Effector memory CD4-positive, alpha-beta T cell (primary cell): Measurements from ENCODE around the gene RBBP8.

Source experiments
- DNase-seq, 3 donors: peaks; one replicate each; pipeline ENCODE4 v3.0.0-alpha.2; 2020
- H3K27ac ChIP-seq: 2 replicates; pipeline ENCODE4 v1.7.0; 2013; ENCODE audit warnings: mild to moderate bottlenecking, low read length, moderate library complexity; ENCODE audit not compliant: insufficient read depth, poor library complexity, severe bottlenecking
- H3K27me3 ChIP-seq: replicated peaks from 2 replicates; pipeline ENCODE4 v1.7.0; 2013; ENCODE audit warnings: mild to moderate bottlenecking, low read length; ENCODE audit not compliant: insufficient read depth, control insufficient read depth, poor library complexity, severe bottlenecking
- H3K36me3 ChIP-seq: 2 replicates; pipeline ENCODE4 v1.7.0; 2013; ENCODE audit warnings: mild to moderate bottlenecking, low read length, moderate library complexity; ENCODE audit not compliant: control insufficient read depth, insufficient read depth
- H3K4me1 ChIP-seq: 2 replicates; pipeline ENCODE4 v1.7.0; 2013; ENCODE audit warnings: low read length, mild to moderate bottlenecking; ENCODE audit not compliant: control insufficient read depth, insufficient read depth, poor library complexity, severe bottlenecking
- H3K4me3 ChIP-seq: 2 replicates; pipeline ENCODE4 v1.7.0; 2013; ENCODE audit warnings: low read length, low read depth, mild to moderate bottlenecking; ENCODE audit not compliant: insufficient read depth, poor library complexity, severe bottlenecking
- H3K9me3 ChIP-seq: 2 replicates; pipeline ENCODE4 v1.7.0; 2013; ENCODE audit warnings: mild to moderate bottlenecking, low read length, moderate library complexity; ENCODE audit not compliant: control insufficient read depth

Gene RBBP8

GRCh38 chr18:23067236-23067635 lies 134.1 kb downstream of the RBBP8 start:
- no peaks in the 10 kb centered on the region for H3K36me3 ChIP-seq
- peaks cover 33% of the 10 kb centered on the region for H3K4me1 ChIP-seq
- H3K27me3 ChIP-seq, result no peaks in the 10 kb centered on the region
- H3K4me3 ChIP-seq, result no peak overlapping the region
- no peaks in the 10 kb centered on the region for H3K9me3 ChIP-seq
- no peak for DNase-seq
- no peak overlapping the region for H3K27ac ChIP-seq

GRCh38 chr18:23068011-23068410 lies 134.9 kb downstream of the RBBP8 start:
- H3K4me1 ChIP-seq, result peaks cover 39% of the 10 kb centered on the region
- no peaks in the 10 kb centered on the region for H3K36me3 ChIP-seq
- H3K9me3 ChIP-seq, result no peaks in the 10 kb centered on the region
- no peak overlapping the region for H3K27ac ChIP-seq
- DNase-seq, result no peak
- no peak overlapping the region for H3K4me3 ChIP-seq
- no peaks in the 10 kb centered on the region for H3K27me3 ChIP-seq

- Histone ChIP-seq H3K36me3 (no peaks in the 10 kb centered on the region), H3K9me3 (no peaks in the 10 kb centered on the region), H3K27me3 (no peaks in the 10 kb centered on the region), H3K4me3 (no peak overlapping the region), H3K4me1 (peaks cover 43% of the 10 kb centered on the region), H3K27ac (no peak overlapping the region)
- no peak for DNase-seq
Observed at GRCh38 chr18:23068570-23069310, 135.6 kb downstream of the RBBP8 start.

GRCh38 chr18:23069481-23069880 lies 136.4 kb downstream of the RBBP8 start:
- H3K4me1 ChIP-seq, result peaks cover 43% of the 10 kb centered on the region
- H3K27ac ChIP-seq, result no peak overlapping the region
- no peaks in the 10 kb centered on the region for H3K9me3 ChIP-seq
- no peaks in the 10 kb centered on the region for H3K27me3 ChIP-seq
- DNase-seq, result peak in 2 of 3 donors; percentile 19 to 21
- no peaks in the 10 kb centered on the region for H3K36me3 ChIP-seq
- no peak overlapping the region for H3K4me3 ChIP-seq

GRCh38 chr18:23069898-23070297 lies 136.8 kb downstream of the RBBP8 start:
- H3K9me3 ChIP-seq, result no peaks in the 10 kb centered on the region
- DNase-seq, result no peak
- H3K27me3 ChIP-seq, result no peaks in the 10 kb centered on the region
- no peak overlapping the region for H3K27ac ChIP-seq
- no peaks in the 10 kb centered on the region for H3K36me3 ChIP-seq
- peaks cover 43% of the 10 kb centered on the region for H3K4me1 ChIP-seq
- no peak overlapping the region for H3K4me3 ChIP-seq

- Histone ChIP-seq H3K4me3 (no peak overlapping the region), H3K27ac (no peak overlapping the region), H3K27me3 (no peaks in the 10 kb centered on the region), H3K36me3 (no peaks in the 10 kb centered on the region), H3K9me3 (no peaks in the 10 kb centered on the region), H3K4me1 (peaks cover 43% of the 10 kb centered on the region)
- peak; percentile 70 to 72 (median 71) for DNase-seq
Observed at GRCh38 chr18:23071285-23071684, 138.2 kb downstream of the RBBP8 start.

GRCh38 chr18:23072079-23072478 lies 139.0 kb downstream of the RBBP8 start:
- no peaks in the 10 kb centered on the region for H3K27me3 ChIP-seq
- no peak overlapping the region for H3K4me3 ChIP-seq
- H3K36me3 ChIP-seq, result no peaks in the 10 kb centered on the region
- peaks cover 43% of the 10 kb centered on the region for H3K4me1 ChIP-seq
- no peak overlapping the region for H3K27ac ChIP-seq
- no peak for DNase-seq
- H3K9me3 ChIP-seq, result no peaks in the 10 kb centered on the region

GRCh38 chr18:23073996-23074606 lies 141.0 kb downstream of the RBBP8 start:
- no peak overlapping the region for H3K4me3 ChIP-seq
- no peaks in the 10 kb centered on the region for H3K9me3 ChIP-seq
- no peaks in the 10 kb centered on the region for H3K36me3 ChIP-seq
- no peaks in the 10 kb centered on the region for H3K27me3 ChIP-seq
- no peak overlapping the region for H3K27ac ChIP-seq
- H3K4me1 ChIP-seq, result peaks cover 40% of the 10 kb centered on the region
- no peak for DNase-seq
